Measurements from ENCODE around the gene ZNF732. TPM values are rescaled to one million over a fixed set of nuclear protein-coding genes. Genes with fewer than 3 reads are reported as not detected.
"Not testable (repeated sequence)": the region's sequence is repeated elsewhere in the genome, so short reads cannot be mapped to it uniquely, and the experiment has no call there.

Gene ZNF732
- total and polyA plus RNA-seq, 2 of the 8 experiments (the other 6 are each of a cell fraction or from before 2014, with no cell fraction given), result 1.9 to 35.7 TPM

GRCh38 chr4:242121-242848 is 63.0 kb downstream of the ZNF732 start (continued):
- 0 out of 2 replicates have a peak, but pooled peaks have one; percentile 23 for TF ChIP-seq ATF3 (IDR thresholded peaks at IDR 0.05; ENCODE audit: insufficient read depth, low read depth, low read length)

- H3K27me3 ChIP-seq (replicated peaks in 1 of 4; ENCODE audit: control insufficient read depth in 3 of 4, extremely low read depth in 1 of 4, insufficient read depth in 3 of 4, low read length in 3 of 4); H3K4me3 ChIP-seq (ENCODE audit: extremely low read depth in 1 of 4, insufficient read depth in 2 of 4, low read depth in 3 of 4, low read length in 4 of 4); H2BK5ac ChIP-seq (ENCODE audit: low read depth, low read length); CTCF ChIA-PET (ENCODE audit: partially characterized antibody); H2BK12ac ChIP-seq (ENCODE audit: low read depth, low read length); H2BK120ac ChIP-seq (replicated peaks; ENCODE audit: low read depth, low read length); H4K91ac ChIP-seq (replicated peaks; ENCODE audit: insufficient read length, low read length); H3K9ac ChIP-seq (replicated peaks in 1 of 4; ENCODE audit: extremely low read depth in 1 of 4, low read depth in 3 of 4, low read length in 3 of 4); POLR2A ChIA-PET (ENCODE audit: partially characterized antibody); H3K18ac ChIP-seq (ENCODE audit: extremely low read depth, low read length); H3K79me1 ChIP-seq (ENCODE audit: low read depth, low read length); H3K4me1 ChIP-seq (replicated peaks in 1 of 4; ENCODE audit: control insufficient read depth in 3 of 4, insufficient read depth in 4 of 4, low read length in 3 of 4); H3K23me2 ChIP-seq (ENCODE audit: low read depth, low read length); H3K4ac ChIP-seq (replicated peaks; ENCODE audit: insufficient read length, low read depth, low read length); H4K5ac ChIP-seq (ENCODE audit: insufficient read length, low read depth, low read length); FAIRE-seq; H2AK5ac ChIP-seq (ENCODE audit: low read depth, low read length); DNase-seq (ENCODE audit: low read depth in 1 of 2, low spot score in 2 of 2); H3K23ac ChIP-seq (ENCODE audit: insufficient read length); H3K27ac ChIP-seq (ENCODE audit: low read depth, low read length); H2BK20ac ChIP-seq (ENCODE audit: low read length); H4K8ac ChIP-seq (ENCODE audit: extremely low read depth, insufficient read depth, low read length); H2BK15ac ChIP-seq (ENCODE audit: low read length); H3K56ac ChIP-seq (replicated peaks; ENCODE audit: insufficient read length, low read depth, low read length); H2AFZ ChIP-seq (ENCODE audit: low read length); H4K20me1 ChIP-seq (replicated peaks in 1 of 2; ENCODE audit: control insufficient read depth in 1 of 2, insufficient read depth in 2 of 2, low read length in 2 of 2); H3K14ac ChIP-seq (ENCODE audit: insufficient read length): not testable (repeated sequence)
- Histone ChIP-seq H3K79me2 (ENCODE audit: control insufficient read depth in 1 of 2, insufficient read depth in 2 of 2, low read length in 2 of 2) (peaks cover 0 to 43% of the 10 kb centered on the region in 2 experiments; a peak in 2 of 4 replicates), H3K4me2 (ENCODE audit: insufficient read depth in 1 of 2, low read depth in 2 of 2, low read length in 2 of 2) (0 out of 4 replicates have a peak overlapping the region, but pooled peaks of 1 of the 2 experiments have one; percentile 0), H3K36me3 (ENCODE audit: control insufficient read depth in 2 of 4, insufficient read depth in 4 of 4, low read length in 3 of 4) (peaks cover 0 to 23% (median 5%) of the 10 kb centered on the region in 4 experiments; a peak in 4 of 8 replicates), H3K9me3 (ENCODE audit: insufficient read depth in 2 of 2, low read depth in 1 of 2, low read length in 1 of 2) (peaks cover 34 to 42% of the 10 kb centered on the region in 2 experiments)
- WGBS, 2 experiments (ENCODE audit: extremely low coverage in 1 of 2, insufficient coverage in 1 of 2, insufficient read length in 1 of 2, insufficient replicate concordance in 2 of 2, low coverage in 1 of 2, low lambda C conversion rate in 2 of 2, missing lambda C conversion rate in 1 of 2), result 82% methylated on average over 7 of the region's 7 CpGs; no CpG with 5 or more reads in 1 of the 2 experiments
Measured at GRCh38 chr4:241411-241810, 63.9 kb downstream of the ZNF732 start.

Measured in H1 (cell line).